Measurements from ENCODE around the gene CCT5.

The CCT5 gene

DNA sequence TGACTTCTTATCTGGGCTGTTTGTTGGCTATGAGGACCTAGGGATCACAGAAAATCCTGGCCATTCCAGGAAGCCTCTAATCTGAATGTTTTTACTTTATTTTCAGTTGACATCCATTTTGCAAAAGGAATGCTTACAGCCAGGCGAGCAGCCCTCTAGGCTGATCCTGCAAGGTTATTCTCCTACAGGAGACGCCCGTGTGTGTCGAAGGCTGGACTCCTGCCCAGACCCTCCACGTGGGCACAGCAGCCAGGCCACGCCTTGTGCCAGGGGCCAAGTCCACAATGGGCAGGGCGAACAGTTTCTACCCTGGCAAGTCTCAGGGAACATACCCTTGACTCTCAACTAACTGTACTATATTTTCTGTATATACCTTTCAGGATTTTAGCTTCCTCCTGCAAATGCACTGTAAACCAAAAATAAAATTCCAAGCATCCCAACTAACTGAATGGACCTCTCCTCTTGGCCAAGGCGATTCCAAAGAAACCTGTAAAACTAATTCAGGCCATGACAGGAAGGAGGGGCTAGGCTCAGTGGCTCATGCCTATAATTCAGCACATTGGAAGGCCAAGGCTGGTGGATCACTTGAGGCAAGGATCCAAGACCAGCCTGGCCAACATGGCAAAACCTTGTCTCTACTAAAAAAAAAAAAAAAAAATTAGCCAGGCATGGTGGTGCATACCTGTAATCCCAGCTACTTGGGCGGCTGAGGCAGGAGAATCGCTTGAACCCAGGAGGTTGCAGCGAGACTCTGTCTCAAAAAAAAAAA lies 51.9 kb downstream of the CCT5 start:
- DNase-seq (ENCODE audit: low read depth), result no peak

DNA sequence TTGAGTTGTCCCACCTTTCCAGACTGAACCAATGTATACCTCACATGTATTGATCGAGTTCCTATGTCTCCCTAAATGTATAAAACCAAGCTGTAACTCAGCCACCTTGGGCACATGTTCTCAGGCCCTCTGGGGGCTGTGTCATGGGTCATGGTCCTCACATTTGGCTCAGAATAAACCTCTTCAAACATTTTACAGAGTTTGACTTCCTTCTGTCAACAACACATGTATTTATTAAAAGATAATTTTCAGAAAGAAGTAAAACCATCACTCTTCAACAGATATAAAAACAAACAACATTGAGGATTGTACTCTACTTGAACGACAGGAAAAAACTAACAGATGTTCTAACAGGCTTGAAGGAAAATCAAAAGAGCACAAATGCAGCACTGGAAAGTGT lies 53.1 kb downstream of the CCT5 start:
- no peak for DNase-seq (ENCODE audit: low read depth)

DNA sequence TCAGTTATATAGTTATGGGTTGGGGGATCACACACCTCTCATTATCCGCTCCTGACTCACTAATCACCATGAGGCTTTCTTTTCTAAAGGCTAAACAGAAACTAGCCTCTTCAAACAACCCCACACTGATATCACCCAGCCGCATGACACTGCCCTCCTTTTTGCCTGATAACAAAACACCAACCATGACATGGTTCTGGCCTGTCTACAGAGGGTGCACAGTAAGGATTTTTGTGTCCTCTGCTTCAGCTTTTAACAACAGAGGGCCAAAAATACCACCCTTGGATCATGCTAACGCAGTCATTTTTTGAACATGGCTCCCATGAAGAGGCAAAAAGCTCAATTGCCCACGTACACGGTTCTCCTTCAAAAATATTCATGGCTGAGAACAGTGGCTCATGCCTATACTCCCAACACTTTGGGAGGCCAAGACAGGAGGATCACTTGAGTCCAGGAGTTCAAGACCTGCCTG lies 53.7 kb downstream of the CCT5 start:
- no peak for DNase-seq (ENCODE audit: low read depth)

DNA sequence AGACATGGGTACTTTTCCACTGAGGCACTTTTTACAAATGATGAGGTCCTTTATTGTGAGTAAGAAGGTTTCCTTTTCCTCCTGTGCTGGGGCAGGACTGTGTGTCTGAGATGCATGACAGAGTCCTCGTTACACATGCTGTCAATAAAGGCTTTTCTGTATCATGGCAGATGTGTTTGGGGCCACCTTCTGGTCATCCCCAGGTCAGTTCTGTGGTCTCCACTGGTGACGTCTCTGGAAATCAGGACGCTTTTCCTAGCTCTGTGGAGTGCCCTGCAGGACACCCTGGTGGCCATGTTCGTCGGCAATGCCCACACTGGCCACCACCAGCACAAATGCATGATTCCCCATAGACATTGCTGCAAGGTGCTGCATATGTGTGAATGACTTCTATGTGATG lies 54.9 kb downstream of the CCT5 start:
- DNase-seq (ENCODE audit: low read depth), result no peak

DNA sequence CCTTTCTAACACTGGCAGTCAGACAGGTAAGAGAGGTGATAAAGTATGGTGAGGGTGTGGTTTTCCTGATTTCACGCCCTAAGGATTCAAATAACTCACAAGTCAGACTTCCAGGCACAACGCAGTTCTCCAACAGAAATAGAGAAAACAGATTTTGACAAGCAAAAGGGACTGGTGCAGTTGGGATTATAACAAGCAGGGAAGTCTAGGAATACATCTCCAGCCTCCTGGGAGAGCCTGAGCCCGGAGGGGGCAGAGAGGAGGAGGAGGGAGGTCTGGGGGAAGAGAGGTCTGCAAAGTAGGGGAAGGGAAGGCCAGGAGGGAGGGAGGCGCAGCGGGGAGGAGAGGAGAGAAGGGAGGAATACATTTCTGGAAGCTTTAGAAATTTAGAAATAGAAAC lies 56.0 kb downstream of the CCT5 start:
- no peak for DNase-seq (ENCODE audit: low read depth)

DNA sequence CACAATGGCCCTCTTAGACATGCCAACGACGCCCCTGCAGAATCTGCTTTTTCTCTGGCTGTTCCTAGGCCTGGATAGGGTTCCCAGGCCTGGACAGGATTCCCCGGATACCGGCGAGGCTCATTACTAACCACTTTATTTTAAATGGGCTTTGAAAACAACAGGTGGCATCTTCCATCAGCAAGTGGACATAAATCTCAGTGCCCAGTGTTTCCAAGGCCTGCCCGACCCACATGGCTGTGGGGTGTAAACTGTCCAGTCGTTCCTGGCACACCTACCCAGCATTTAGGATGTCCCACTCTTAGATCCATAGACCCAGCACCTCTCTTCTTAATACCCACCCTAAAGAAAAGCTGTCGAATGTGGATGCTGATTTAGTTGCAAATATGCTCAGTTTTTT lies 56.7 kb downstream of the CCT5 start:
- no peak for DNase-seq (ENCODE audit: low read depth)

DNA sequence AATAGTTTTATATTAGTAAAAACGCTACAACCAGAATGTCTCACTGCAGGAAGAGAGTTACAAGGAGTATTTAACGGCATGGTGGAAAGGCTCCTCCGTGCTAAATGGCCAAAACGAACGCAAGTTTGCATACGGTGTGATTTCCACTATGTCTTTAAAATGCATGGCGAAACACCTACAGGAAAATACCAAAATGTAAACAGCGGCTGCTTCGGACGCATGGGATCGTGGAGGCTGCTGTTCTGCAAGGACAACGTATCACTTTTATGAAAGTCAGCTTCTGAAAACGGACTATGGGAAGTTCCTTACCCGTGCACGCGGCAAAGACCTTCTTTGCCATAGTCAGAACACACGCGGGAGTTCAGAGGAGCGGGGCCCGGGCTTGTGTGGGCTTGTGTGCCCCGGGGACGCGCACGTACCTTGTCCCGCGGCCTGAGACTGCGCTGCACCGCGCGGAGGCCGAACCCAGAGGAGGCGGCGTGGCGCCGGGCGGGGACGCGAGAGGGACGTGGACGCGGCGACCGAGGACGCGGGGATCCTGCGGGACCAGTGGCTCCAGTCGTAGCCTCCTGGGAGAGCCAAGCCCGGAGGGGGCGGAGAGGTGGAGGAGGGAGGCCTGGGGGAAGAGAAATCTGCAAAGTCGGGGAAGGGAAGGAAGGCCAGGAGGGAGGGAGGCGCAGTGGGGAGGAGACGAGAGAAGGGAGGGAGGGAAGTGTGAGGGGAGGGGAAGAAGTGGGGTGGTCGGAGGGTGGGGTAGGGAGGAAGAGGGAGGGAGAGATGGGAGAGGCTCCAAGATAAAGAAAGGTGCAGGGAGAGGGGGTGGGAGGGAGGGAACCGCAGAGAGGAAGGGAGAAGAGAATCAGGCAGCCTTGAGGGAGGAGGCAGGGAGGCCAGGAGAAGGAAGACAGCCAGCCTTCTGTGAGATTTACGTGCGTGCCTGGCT lies 57.4 kb downstream of the CCT5 start, which contains the start of gene CMBL:
Gene CMBL (minus strand): TSS at position 697 of the 943 bp plus-strand sequence. CDS start 17,140 bp downstream, outside the sequence.
- DNase-seq (ENCODE audit: low read depth), result peak; percentile 51

DNA sequence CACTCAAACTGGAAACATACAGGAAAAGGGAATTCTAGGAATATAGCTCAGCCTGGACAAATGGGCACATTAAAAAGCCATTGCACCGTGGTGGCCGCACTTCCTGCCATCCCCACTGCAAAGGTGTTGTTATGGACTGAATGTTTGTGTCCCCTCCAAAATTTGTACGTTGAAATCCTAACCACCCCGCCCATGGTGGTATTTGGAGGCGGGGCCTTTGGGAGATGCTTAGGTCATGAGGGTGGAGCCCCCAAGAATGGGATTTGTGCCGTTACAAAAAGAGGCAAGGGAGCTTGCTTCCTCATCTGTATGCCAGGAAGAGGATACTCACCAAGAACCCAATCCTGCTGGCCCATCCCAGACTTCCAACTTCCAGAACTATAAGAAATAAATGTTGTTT lies 58.8 kb downstream of the CCT5 start:
- no peak for DNase-seq (ENCODE audit: low read depth)

DNA sequence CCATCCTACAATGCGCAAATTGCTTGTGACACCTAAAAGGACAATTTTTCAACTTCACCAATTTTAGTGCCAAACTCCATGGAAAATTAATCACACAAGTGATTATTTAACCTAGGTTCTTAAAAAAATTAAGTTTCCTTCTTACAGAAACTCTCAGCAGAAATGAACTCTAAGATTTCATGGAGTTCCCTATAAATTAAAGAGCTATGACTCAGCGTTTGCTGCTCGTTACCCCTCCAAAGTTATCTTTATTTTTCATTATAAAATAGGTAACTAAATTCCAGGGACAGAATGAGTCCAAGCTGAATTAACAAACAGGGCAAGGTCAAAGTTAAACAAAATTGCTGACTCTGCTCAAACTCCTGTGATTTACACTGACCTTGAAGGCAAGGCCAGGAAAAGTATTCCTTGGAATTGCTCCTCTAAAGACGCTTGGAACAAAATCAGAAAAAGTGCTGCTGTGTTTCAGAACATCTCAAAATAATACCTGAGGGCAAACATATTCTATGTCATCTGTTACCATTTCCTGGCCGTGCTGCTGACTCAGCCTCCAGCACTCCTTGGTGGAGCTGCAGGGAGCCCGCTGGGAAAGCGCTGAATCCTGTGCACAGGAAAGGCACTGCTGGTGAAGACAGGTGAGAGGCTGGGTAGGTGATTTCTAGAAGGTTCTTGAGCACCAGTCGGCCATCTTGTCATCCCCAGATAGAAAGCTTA lies 60.1 kb downstream of the CCT5 start:
- DNase-seq (ENCODE audit: low read depth), result peak; percentile 80

DNA sequence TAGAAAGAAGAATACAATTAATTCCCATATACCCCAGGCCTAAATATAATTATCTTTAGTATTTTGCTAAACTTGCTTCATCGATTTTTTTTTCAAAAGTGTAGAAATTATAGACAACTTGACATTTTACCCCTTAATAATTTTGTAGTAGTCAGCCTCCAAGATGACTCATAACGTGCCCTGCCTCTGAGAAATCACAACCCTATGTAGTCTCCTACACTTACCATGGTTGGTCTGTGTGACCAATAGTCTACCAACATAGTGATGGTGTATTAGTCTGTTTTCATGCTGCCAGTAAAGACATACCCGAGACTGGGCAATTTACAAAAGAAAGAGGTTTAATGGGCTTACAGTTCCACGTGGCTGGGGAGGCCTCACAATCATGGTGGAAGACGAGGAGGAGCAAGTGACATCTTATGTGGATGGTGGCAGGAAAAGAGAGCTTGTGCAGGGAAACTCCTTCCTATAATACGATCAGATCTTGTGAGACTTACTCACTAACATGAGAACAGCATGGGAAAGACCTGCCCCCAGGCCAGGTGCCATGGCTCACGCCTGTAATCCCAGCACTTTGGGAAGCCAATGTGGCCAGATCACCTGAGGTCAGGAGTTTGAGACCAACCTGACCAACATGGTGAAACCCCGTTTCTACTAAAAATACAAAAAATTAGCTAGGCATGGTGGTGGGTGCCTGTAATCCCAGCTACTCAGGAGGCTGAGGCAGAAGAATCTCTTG lies 60.9 kb downstream of the CCT5 start:
- DNase-seq (ENCODE audit: low read depth), result peak; percentile 62

DNA sequence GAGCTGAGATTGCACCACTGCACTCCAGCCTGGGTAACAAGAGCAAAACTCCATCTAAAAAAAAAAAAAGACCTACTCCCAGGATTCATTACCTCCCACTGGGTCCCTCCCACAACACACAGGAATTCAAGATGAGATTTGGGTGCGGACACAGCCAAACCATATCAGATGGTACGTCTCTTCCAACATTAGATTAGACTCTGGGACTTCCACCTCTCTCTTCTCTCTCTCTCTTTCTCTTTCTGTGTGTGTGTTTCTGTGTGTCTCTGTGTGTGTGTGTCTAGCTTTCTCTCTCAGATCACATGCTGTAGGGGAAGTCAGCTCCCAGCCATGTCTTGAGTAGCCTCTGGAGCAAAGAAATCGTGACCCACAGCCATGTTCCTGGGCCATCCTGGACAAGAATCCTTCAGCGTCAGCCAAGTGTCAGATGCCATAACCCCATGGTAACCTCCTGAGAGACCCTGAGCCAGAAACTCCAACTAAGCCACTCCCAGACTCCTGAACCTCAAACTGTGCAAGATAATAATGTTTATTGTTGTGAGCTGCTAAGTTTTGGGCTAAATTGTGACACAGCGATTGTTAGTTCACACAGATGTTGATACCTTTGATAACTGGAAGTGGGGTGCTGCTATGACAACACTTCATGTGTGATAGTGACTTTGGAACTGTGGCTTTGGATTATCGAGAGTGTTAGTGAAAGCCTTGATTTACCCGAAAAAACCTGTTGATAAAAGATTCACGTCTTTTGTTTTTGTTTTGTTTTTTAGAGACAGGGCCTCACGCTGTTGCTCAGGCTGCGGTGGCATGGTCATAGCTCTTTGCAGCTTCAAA lies 61.7 kb downstream of the CCT5 start:
- DNase-seq (ENCODE audit: low read depth), result no peak

DNA sequence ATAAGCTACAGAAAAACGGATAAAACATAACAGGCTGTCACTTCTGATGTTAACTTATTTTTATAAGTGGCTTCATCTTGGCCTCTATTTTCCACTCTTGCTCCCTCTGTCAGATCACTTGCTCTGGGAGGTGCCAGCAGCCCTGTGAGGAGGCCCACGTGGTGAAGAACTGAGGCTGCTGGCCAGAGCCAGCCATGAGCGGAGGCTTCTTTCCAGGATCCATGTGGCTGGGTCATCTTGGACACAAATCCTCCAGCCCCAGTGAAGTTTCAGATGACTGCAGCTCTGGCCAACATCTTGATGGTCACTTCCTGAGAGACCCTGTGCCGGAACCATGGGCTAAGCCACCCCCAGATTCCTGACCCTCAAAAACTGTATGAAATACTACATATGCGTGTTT lies 65.1 kb downstream of the CCT5 start:
- DNase-seq (ENCODE audit: low read depth), result no peak
